ENCODE measurements around the gene PHACTR1.

The PHACTR1 gene

GRCh38 chr6:13166916-13167315, 450.3 kb downstream of the PHACTR1 start:
- DNase-seq: no peak

GRCh38 chr6:13172291-13172690, 455.7 kb downstream of the PHACTR1 start:
- no peak for DNase-seq

GRCh38 chr6:13175087-13175486, 458.5 kb downstream of the PHACTR1 start:
- DNase-seq: no peak

GRCh38 chr6:13175759-13176158, 459.2 kb downstream of the PHACTR1 start:
- DNase-seq: no peak

GRCh38 chr6:13177664-13178063, 461.1 kb downstream of the PHACTR1 start:
- no peak for DNase-seq

- no peak for DNase-seq
Observed at GRCh38 chr6:13178107-13178506, 461.5 kb downstream of the PHACTR1 start.

GRCh38 chr6:13180538-13180937, 464.0 kb downstream of the PHACTR1 start:
- no peak for DNase-seq

GRCh38 chr6:13181393-13181792, 464.8 kb downstream of the PHACTR1 start:
- DNase-seq: no peak

GRCh38 chr6:13183415-13184088, 467.0 kb downstream of the PHACTR1 start:
- DNase-seq: no peak

GRCh38 chr6:13184089-13184468, 467.5 kb downstream of the PHACTR1 start:
- no peak for DNase-seq

- no peak for DNase-seq
Observed at GRCh38 chr6:13184547-13184946, 468.0 kb downstream of the PHACTR1 start.

- no peak for DNase-seq
Observed at GRCh38 chr6:13186861-13187260, 470.3 kb downstream of the PHACTR1 start.

GRCh38 chr6:13187692-13188091, 471.1 kb downstream of the PHACTR1 start:
- no peak for DNase-seq

- no peak for DNase-seq
Observed at GRCh38 chr6:13188306-13188705, 471.7 kb downstream of the PHACTR1 start.

- DNase-seq: no peak
Observed at GRCh38 chr6:13189710-13190109, 473.1 kb downstream of the PHACTR1 start.

GRCh38 chr6:13190376-13190775, 473.8 kb downstream of the PHACTR1 start:
- DNase-seq: no peak

GRCh38 chr6:13191461-13191860, 474.9 kb downstream of the PHACTR1 start:
- DNase-seq: no peak

GRCh38 chr6:13194852-13195251, 478.3 kb downstream of the PHACTR1 start:
- DNase-seq: no peak

- DNase-seq: no peak
Observed at GRCh38 chr6:13195803-13196202, 479.2 kb downstream of the PHACTR1 start.

GRCh38 chr6:13198168-13198567, 481.6 kb downstream of the PHACTR1 start:
- no peak for DNase-seq

- no peak for DNase-seq
Observed at GRCh38 chr6:13201336-13201735, 484.8 kb downstream of the PHACTR1 start.

- DNase-seq: no peak
Observed at GRCh38 chr6:13203145-13203544, 486.6 kb downstream of the PHACTR1 start.

GRCh38 chr6:13205106-13205505, 488.5 kb downstream of the PHACTR1 start:
- DNase-seq: no peak

GRCh38 chr6:13212096-13212495, 495.5 kb downstream of the PHACTR1 start:
- DNase-seq: no peak

GRCh38 chr6:13212538-13212937, 496.0 kb downstream of the PHACTR1 start:
- no peak for DNase-seq

Data from stimulated activated naive CD4-positive, alpha-beta T cell treated with Interleukin-2 at 50 U/mL for 16 hours (primary cell).